IPS DF 4.7 (cell line): ENCODE results near the gene ZNF41.
"Not testable (repeated sequence)": the region's sequence is repeated elsewhere in the genome, so short reads cannot be mapped to it uniquely, and the experiment has no call there.

Source experiments
- DNase-seq: peaks from one replicate; pipeline ENCODE4 v3.0.0-alpha.2; 2013; ENCODE audit warnings: low spot score; ENCODE audit errors: extremely low read depth

Gene ZNF41

GRCh38 chrX:47492133-47492532, 9.1 kb upstream of the ZNF41 start:
- not testable (repeated sequence) for DNase-seq

DNA sequence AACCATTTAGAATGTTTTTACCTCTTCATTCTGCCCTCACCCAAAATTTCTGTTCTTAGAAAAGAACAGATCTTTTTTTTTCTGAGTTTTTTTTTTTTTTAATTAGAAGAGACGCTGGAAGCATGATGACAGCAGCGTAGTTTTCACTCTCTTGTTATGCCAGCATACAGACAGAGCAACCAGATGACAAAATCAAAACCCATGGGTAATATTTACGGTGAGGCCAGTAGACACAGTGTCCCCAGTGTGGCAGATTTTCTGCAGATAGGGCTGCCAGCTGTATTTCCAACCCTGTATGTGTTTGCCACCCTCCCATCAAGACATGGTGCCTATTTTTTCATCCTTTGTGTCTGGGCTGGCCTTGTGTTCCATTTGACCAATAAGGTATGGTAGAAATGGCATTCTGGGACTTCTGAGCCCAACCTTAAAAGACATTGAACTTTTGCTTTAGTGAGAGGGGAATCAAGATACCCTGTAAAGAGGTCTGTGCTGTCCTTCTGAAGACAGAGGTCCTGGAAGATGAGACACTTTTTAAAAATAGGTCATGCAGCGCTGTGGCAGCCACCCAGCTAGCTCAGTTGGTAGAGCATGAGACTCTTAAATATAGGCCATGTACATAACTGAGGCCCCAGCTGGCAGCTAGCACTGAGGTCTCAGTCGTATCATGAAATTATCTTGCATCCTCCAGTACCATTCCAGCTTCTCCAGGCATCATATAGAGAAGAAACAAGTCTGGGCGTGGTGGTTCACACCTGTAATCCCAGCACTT, 6.7 kb upstream of the ZNF41 start:
- DNase-seq = no peak

DNA sequence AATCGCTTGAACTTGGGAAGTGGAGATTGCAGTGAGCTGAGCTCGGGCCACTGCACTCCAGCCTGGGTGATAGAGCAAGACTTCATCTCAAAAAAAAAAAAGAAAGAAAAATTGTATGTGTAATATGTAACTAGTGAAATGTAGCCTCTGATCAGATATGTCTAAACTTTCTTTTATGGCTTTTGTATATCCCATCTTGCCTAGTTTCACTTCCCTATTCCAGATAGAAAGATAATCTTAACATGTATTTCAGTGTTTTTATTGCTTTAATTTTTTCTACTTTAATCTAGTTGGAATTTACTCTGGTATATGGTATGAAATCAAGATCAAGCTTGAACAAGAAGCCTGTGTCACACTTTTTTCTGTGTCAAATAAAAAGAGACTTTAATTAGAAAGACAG, 1.9 kb upstream of the ZNF41 start:
- no peak for DNase-seq

GRCh38 chrX:47483306-47484268, 565 bp upstream of the ZNF41 start:
- DNase-seq = no peak

GRCh38 chrX:47482065-47482511, 934 bp downstream of the ZNF41 start:
- no peak for DNase-seq

DNA sequence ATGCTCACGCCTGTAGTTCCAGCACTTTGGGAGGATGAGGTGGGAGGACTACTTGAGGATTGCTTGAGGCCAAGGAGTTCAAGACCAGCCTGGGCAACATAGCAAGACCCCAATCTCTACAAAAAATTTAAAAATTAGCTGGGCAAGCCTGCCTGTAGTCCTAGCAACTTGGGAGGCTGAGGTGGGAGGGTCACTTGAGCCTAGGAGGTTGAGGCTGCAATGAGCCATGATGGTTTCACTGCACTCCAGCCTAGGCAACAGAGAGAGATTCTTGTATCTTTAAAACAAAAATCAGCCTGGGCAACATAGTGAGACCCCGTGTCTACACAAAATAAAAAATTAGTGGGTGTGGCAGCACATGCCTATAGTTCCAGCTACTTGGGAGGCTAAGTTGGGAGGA, 1.9 kb downstream of the ZNF41 start:
- DNase-seq = no peak

DNA sequence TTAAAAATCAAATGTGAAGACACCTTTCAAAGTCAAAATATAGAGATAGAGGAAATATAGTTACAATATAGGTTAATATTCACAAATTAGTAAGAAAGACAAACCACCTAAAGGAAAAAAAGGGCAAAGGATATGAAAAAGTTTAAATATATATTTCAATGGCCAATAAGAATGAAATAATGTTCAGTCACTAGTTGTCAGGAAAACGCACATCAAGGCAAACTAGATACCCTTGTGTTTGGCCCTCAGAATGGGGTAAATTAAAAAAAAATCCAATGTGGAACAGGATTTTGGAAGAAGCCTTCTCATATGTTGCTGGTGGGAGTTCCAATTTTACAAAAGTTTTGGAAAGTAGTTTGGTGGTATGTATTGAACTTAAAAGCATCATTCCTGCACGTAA, 2.4 kb downstream of the ZNF41 start:
- DNase-seq = no peak

DNA sequence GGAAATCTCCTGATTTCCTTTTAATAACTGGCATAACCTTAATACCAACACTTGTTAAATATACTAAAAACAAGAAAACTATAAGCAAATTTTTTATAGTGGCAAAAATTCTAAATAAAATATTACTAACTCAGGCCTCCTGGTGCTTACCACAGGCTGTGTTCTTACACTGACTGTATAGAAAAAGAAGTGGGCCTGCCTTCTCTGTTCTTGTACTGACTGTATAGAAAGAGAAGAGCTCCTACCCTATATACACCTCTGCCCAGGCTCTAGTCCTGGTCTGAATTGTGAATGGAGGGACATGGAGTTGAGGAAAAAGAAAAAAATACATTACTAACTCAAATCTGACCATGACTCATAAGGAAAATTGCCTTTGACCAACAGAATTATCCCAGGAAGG, 7.5 kb downstream of the ZNF41 start:
- no peak for DNase-seq

- DNase-seq = no peak
Observed at GRCh38 chrX:47467106-47467505, 15.9 kb downstream of the ZNF41 start.

- no peak for DNase-seq
Observed at GRCh38 chrX:47460561-47460960, 22.5 kb downstream of the ZNF41 start.

- DNase-seq = no peak
Observed at GRCh38 chrX:47458528-47458927, 24.5 kb downstream of the ZNF41 start.

GRCh38 chrX:47456080-47456479, 26.9 kb downstream of the ZNF41 start:
- no peak for DNase-seq

DNA sequence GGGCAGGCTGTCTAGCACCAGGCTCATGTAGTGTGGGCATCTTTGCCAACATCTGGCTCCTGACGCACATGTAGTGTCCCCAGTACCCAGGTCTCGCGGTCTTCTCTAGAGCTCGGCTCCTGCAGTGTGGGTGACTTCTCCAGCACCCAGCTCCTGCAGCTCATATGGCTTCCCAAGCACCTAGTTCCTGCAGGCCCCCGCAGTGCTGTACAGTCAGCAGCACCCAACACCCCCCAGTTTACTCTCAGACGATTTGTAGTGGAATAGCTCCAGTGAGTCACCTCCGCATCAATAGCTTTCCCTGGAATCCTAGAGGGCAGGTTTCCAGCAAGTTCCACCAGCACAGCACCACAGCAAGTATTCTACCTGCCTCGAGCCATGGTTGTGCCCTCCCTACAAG, 30.9 kb downstream of the ZNF41 start:
- no peak for DNase-seq

GRCh38 chrX:47448165-47448806, 34.7 kb downstream of the ZNF41 start:
- no peak for DNase-seq

- no peak for DNase-seq
Observed at GRCh38 chrX:47447607-47448006, 35.4 kb downstream of the ZNF41 start.

DNA sequence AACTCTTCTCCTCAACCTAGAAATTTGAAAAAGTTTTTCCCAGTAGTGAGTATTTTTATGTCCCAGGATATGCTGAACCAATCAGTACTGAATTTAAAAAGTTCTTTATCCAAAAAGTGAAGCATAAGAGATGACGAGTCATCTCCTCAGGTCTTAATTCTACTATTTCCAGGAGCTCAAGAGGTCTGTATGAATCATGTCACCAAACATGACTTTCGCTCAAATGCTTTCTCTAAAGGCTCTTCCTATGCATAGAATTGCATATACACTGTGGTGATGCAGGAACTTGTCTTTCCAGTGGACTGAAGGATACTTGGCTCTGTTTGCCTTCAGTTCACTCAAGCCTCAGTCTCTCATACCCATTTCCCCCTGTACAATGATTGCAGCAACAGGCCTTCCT, 36.1 kb downstream of the ZNF41 start:
- DNase-seq = no peak

- DNase-seq = no peak
Observed at GRCh38 chrX:47446431-47446830, 36.6 kb downstream of the ZNF41 start.

- DNase-seq = no peak
Observed at GRCh38 chrX:47430925-47431324, 52.1 kb downstream of the ZNF41 start.

GRCh38 chrX:47422444-47422843, 60.6 kb downstream of the ZNF41 start:
- no peak for DNase-seq

DNA sequence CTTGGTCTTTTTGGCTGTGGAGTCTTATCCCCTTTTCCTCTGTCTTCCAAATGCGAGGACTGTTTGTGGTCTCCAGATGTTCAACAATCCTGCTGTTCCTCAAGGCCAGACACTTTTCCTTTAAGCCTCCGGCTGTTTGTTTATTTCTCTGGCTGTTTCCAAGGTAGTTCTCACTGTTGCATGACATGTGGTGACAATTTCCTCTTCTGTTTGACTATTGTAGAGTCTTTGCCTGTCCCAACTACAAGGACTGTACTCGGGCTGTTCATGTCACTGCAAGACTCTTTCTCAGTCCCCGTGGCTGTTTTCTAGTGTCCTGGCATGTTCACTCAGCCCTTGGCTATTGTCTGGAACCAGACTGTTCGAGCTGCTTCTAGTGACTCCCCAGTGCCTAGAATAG, 62.1 kb downstream of the ZNF41 start:
- DNase-seq = no peak

DNA sequence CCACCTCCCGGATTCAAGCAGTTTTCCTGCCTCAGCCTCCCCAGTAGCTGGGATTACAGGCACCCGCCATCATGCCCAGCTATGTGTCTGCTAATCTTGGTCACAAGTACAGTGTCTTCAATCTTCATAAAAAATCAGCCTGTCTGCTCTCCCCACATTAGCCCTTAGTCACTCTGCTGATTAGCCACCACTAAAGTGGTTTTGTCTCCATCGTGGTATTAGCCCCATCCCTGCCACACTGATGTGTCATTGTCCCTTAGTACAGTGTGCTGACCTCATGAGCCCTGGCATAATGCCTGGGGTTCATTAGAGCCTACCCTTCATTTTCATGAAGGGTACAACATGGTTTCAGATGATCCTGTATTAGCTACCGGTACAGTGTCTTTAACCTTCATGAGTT, 62.8 kb downstream of the ZNF41 start:
- no peak for DNase-seq

DNA sequence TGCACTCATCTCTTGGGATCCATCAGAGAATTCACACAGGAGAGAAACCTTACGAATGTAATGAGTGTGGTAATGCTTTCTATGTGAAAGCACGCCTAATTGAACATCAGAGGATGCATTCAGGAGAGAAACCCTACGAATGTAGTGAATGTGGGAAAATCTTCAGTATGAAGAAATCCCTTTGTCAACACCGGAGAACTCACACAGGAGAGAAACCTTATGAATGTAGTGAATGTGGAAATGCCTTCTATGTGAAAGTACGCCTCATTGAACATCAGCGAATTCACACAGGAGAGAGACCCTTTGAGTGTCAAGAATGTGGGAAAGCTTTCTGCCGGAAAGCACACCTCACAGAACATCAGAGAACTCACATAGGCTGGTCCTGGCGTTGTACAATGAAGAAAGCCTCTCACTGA, 69.8 kb downstream of the ZNF41 start:
- no peak for DNase-seq
